Smooth muscle cell (in vitro differentiated cells): ENCODE measurements around the gene RFLNA. TPM values are rescaled to one million over a fixed set of nuclear protein-coding genes. Genes with fewer than 3 reads are reported as not detected.

Source experiments
- DNase-seq: peaks from one replicate; lab custom pipeline; 2025; ENCODE audit not compliant: unreplicated experiment; lab: John Stamatoyannopoulos, UW
- H2AFZ ChIP-seq: fragments of 200-600 bp; sonication (generic); 2 replicates; pipeline ENCODE4 v1.6.0; 2016; ENCODE audit warnings: antibody characterized with exemption, low read depth, mild to moderate bottlenecking
- H3F3A ChIP-seq: fragments of 200-600 bp; sonication (generic); 2 replicates; pipeline ENCODE4 v1.6.0; 2017; ENCODE audit warnings: antibody characterized with exemption, low read depth
- H3K27ac ChIP-seq: fragments of 200-600 bp; sonication (generic); 2 replicates; pipeline ENCODE4 v1.5.1; 2016; ENCODE audit warnings: low read depth, mild to moderate bottlenecking
- H3K27me3 ChIP-seq: fragments of 200-600 bp; sonication (generic); 2 replicates; pipeline ENCODE4 v1.6.1; 2016; ENCODE audit warnings: low read depth, mild to moderate bottlenecking
- H3K36me3 ChIP-seq: fragments of 200-600 bp; sonication (generic); 2 replicates; pipeline ENCODE4 v1.5.1; 2016; ENCODE audit warnings: low read depth
- H3K4me1 ChIP-seq: fragments of 200-600 bp; sonication (generic); 2 replicates; pipeline ENCODE4 v1.5.1; 2016; ENCODE audit warnings: low read depth
- H3K4me2 ChIP-seq: fragments of 200-600 bp; sonication (generic); 2 replicates; pipeline ENCODE4 v1.6.0; 2016; ENCODE audit warnings: mild to moderate bottlenecking
- H3K4me3 ChIP-seq: fragments of 200-600 bp; sonication (generic); 2 replicates; pipeline ENCODE4 v1.5.1; 2016; ENCODE audit warnings: mild to moderate bottlenecking
- H3K79me2 ChIP-seq: fragments of 200-600 bp; sonication (generic); 2 replicates; pipeline ENCODE4 v1.6.0; 2016; ENCODE audit warnings: low read depth, mild to moderate bottlenecking
- H3K9ac ChIP-seq: fragments of 200-600 bp; sonication (generic); 2 replicates; pipeline ENCODE4 v1.6.0; 2016; ENCODE audit warnings: low read depth
- H3K9me3 ChIP-seq: fragments of 200-600 bp; sonication (generic); replicated peaks from 2 replicates; pipeline ENCODE4 v1.5.1; 2016; ENCODE audit warnings: low read depth
- H4K20me1 ChIP-seq: fragments of 200-600 bp; sonication (generic); 2 replicates; pipeline ENCODE4 v1.6.0; 2016; ENCODE audit warnings: low read depth
- CTCF ChIP-seq: fragments of 200-600 bp; sonication (generic); IDR thresholded peaks from 2 replicates; pipeline ENCODE4 v1.5.1; 2017; ENCODE audit warnings: borderline replicate concordance, mild to moderate bottlenecking, antibody characterized with exemption; ENCODE audit not compliant: insufficient read depth, poor library complexity, severe bottlenecking
- WGBS: methylation state at CpG from one replicate; pipeline ENCODE4 v1.1.7; 2016; ENCODE audit warnings: low lambda C conversion rate; 5-methylcytosine and 5-hydroxymethylcytosine counted together
- polyA plus RNA-seq: library from polyadenylated mRNA; unstranded; fragments of >200 nt; fragmentation: Nextera tagmentation; extraction: Ambion mirVana; gene quantifications from 2 replicates; pipeline ENCODE4 v1.2.1, GENCODE V29; 2016
- total RNA-seq: library from RNA; depleted of rRNA; stranded (reverse); fragments of >200 nt; gene quantifications from 2 replicates; pipeline ENCODE4 v1.2.3, GENCODE V29; 2014

The RFLNA gene
- total RNA-seq (22.9 and 30.2 TPM in 2 replicates), polyA plus RNA-seq (37.2 and 51.5 TPM in 2 replicates)

GRCh38 chr12:124294780-124295341 is at the start of gene RFLNA:
TSS of gene RFLNA (plus strand) at chr12:124295093. CDS start at chr12:124295430, 337 bp downstream.
- Histone ChIP-seq H2AFZ (no peak within 1 kb of the TSS), H3F3A (peaks cover 3% of the 10 kb centered on the region), H3K9me3 (no peaks in the 10 kb centered on the region), H3K79me2 (peaks cover 4% of the 10 kb centered on the region), H4K20me1 (peaks cover 24% of the 10 kb centered on the region), H3K4me1 (peaks cover 13% of the 10 kb centered on the region), H3K4me2 (peak within 1 kb of the TSS; percentile 96), H3K9ac (peak within 1 kb of the TSS; percentile 39), H3K36me3 (no peaks in the 10 kb centered on the region), H3K27ac (no peak within 1 kb of the TSS), H3K4me3 (peak within 1 kb of the TSS; percentile 71), H3K27me3 (peaks cover 11% of the 10 kb centered on the region)
- no peak for DNase-seq
- WGBS = 18% methylated on average over 10 of the region's 66 CpGs
- TF ChIP-seq CTCF = no peak

- 66% methylated on average over 2 of the region's 2 CpGs for WGBS
- Histone ChIP-seq H4K20me1 (no peaks in the 10 kb centered on the region), H3F3A (no peaks in the 10 kb centered on the region), H3K79me2 (no peaks in the 10 kb centered on the region), H3K4me2 (no peak overlapping the region), H3K4me3 (no peak overlapping the region), H2AFZ (no peak overlapping the region), H3K36me3 (no peaks in the 10 kb centered on the region), H3K27me3 (peaks cover 5% of the 10 kb centered on the region), H3K27ac (no peak overlapping the region), H3K9me3 (no peaks in the 10 kb centered on the region), H3K9ac (no peak overlapping the region), H3K4me1 (no peaks in the 10 kb centered on the region)
- no peak for TF ChIP-seq CTCF
- no peak for DNase-seq
Observed at GRCh38 chr12:124247331-124247730, 47.6 kb upstream of the RFLNA start.

- Histone ChIP-seq H2AFZ (no peak overlapping the region), H3K4me2 (no peak overlapping the region), H3K9me3 (no peaks in the 10 kb centered on the region), H3K27ac (no peak overlapping the region), H4K20me1 (no peaks in the 10 kb centered on the region), H3K27me3 (no peaks in the 10 kb centered on the region), H3K79me2 (no peaks in the 10 kb centered on the region), H3K4me3 (no peak overlapping the region), H3K4me1 (no peaks in the 10 kb centered on the region), H3K36me3 (no peaks in the 10 kb centered on the region), H3K9ac (no peak overlapping the region), H3F3A (no peaks in the 10 kb centered on the region)
- no peak for TF ChIP-seq CTCF
- 91% methylated on average over 20 of the region's 20 CpGs for WGBS
- no peak for DNase-seq
Observed at GRCh38 chr12:124248941-124249825, 45.7 kb upstream of the RFLNA start.
